SKM-1 (cell line): Measurements from ENCODE around the gene SPRYD3.

Source experiments
- DNase-seq: peaks from one replicate; lab custom pipeline; 2025; ENCODE audit not compliant: unreplicated experiment; lab: John Stamatoyannopoulos, UW

Gene SPRYD3

DNA sequence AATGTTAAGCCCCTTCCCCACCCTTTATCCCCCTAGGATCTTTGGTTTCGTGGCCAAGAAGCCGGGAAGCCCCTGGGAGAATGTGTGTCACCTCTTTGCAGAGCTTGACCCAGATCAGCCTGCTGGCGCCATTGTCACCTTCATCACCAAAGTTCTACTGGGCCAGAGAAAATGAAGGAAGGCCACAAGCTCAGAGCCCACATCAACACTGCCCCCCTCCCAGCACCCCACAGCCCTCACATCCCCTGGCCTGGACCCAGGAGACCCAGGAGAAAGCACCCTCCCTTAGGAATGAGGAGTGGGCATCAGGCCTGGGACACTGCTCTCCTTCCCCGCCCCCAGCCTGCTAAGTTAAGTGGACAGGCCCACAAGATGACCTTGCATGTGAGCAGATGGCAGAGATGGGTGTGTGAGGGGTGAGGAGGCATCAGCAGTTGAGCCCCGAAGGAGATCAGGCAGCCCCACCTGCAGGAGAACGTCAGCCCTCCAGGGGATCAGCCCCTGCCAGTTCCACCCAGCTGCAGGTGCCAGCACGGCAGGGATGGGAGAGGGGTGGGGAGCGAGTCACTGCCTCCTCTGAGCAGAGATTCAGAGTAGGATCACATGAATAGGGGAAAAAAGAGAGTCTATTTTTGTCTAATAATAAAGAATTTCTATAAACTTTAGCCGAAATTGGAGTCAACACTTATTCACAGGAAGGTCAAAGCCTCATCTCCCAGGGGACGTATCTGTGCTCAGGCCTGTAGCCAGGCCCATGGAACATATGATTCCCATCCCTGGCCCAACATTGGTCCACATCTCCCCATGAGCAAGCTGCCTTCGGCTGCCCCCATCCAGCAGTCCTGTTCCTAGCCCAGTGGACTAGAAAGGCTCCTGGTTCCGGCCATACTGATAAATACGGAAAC is 15.2 kb downstream of the SPRYD3 start:
- no peak for DNase-seq

- no peak for DNase-seq
These were observed 16.0 kb downstream of the SPRYD3 start for GRCh38 chr12:53062977-53063707.

- no peak for DNase-seq
These were observed 16.9 kb downstream of the SPRYD3 start for GRCh38 chr12:53062011-53062961.

DNA sequence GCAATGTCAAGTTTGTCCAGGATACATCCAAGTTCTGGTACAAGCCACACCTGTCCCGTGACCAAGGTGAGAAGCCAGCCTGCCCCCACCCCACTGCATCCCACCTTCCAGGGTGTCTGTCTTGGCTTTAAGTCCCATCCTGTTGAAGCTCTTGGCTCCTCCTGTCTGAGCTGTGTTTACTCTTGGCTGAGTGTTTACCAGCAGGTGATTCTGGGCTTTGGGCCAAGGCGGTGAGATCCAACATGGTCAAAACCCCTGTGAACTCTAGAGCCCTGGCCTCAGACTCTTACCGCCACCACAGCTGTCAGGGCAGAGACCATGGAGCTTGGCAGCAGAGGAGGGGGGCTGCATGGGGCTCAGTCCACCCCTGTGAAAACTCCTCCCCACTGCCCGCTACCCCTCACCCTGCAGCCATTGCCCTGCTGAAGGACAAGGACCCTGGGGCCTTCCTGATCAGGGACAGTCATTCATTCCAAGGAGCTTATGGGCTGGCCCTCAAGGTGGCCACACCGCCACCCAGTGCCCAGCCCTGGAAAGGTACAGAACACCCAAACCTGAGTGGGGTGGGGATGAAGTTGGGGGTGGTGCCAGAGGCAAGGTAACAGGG is 17.7 kb downstream of the SPRYD3 start:
- no peak for DNase-seq

GRCh38 chr12:53060721-53061276 is 18.4 kb downstream of the SPRYD3 start:
- no peak for DNase-seq

- DNase-seq: no peak
These were observed 19.0 kb downstream of the SPRYD3 start for GRCh38 chr12:53060064-53060720.

DNA sequence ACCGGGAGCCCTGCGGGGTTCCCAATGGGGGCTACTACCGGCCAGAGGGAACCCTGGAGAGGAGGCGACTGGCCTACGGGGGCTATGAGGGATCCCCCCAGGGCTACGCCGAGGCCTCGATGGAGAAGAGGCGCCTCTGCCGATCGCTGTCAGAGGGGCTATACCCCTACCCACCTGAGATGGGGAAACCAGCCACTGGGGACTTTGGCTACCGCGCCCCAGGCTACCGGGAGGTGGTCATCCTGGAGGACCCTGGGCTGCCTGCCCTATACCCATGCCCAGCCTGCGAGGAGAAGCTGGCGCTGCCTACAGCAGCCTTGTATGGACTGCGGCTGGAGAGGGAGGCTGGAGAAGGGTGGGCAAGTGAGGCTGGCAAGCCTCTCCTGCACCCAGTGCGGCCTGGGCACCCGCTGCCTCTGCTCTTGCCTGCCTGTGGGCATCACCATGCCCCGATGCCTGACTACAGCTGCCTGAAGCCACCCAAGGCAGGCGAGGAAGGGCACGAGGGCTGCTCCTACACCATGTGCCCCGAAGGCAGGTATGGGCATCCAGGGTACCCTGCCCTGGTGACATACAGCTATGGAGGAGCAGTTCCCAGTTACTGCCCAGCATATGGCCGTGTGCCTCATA is 19.6 kb downstream of the SPRYD3 start:
- no peak for DNase-seq

DNA sequence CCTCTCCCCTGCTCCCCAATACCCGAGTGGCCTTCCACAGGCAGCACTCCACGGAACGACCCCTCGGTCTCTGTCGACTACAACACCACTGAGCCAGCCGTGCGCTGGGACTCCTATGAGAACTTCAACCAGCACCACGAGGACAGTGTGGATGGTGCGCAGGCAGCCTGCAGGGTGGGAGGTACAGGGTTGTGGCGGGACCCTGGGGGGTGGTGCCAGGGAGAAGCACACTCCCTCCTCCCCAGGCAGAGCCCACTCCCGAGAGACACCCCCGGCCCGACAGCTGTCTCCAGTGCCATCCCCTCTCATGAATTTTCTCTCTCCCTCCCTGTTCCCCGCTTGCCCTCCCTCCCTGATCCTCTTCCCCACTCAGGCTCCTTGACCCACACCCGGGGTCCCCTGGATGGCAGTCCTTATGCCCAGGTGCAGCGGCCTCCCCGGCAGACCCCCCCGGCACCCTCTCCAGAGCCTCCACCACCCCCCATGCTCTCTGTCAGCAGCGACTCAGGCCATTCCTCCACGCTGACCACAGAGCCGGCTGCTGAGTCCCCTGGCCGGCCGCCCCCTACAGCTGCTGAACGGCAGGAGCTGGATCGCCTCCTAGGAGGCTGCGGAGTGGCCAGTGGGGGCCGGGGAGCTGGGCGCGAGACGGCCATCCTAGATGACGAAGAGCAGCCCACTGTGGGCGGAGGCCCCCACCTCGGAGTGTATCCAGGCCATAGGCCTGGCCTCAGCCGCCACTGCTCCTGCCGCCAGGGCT is 20.3 kb downstream of the SPRYD3 start:
- DNase-seq: no peak

- DNase-seq: no peak
These were observed 21.2 kb downstream of the SPRYD3 start for GRCh38 chr12:53057816-53058500.

- no peak for DNase-seq
These were observed 22.3 kb downstream of the SPRYD3 start for GRCh38 chr12:53056901-53057300.

GRCh38 chr12:53056296-53056695 is 22.9 kb downstream of the SPRYD3 start:
- DNase-seq: no peak

GRCh38 chr12:53055471-53056266 is 23.5 kb downstream of the SPRYD3 start:
- no peak for DNase-seq

- peak; percentile 26 for DNase-seq
These were observed 24.9 kb downstream of the SPRYD3 start for GRCh38 chr12:53054112-53054878.

- no peak for DNase-seq
These were observed 25.7 kb downstream of the SPRYD3 start for GRCh38 chr12:53053218-53054111.

GRCh38 chr12:53052419-53053217 is 26.6 kb downstream of the SPRYD3 start:
- DNase-seq: no peak
